GM19023 (cell line): ENCODE measurements around the gene TNS1.

ENCODE experiments used
- ATAC-seq: cut with Tn5 transposase; IDR thresholded peaks from one replicate; pipeline ENCODE4 v1.9.1; 2021; ENCODE audit warnings: mild to moderate bottlenecking, moderate library complexity; ENCODE audit not compliant: unreplicated experiment

TNS1 gene

DNA sequence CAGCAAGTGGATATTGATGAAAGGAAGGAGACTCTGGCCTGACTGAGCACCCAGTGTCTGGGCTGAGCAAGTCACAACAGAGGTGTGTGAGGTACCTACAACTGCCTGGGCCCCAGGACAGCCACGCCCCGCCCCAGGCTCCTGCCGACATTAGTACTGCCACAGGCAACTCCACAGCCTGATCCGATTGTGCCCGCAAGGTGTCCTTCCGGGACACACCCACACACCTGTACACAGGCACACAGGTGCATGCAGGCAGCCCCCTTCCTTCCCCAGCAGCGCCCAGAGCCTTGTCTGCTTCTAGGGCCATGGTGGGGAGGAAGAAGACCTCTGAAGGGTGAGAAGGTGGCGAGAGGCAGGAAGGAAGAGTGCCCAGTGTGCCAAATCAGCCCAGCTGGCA lies 83.6 kb downstream of the TNS1 start:
- ATAC-seq = no peak

DNA sequence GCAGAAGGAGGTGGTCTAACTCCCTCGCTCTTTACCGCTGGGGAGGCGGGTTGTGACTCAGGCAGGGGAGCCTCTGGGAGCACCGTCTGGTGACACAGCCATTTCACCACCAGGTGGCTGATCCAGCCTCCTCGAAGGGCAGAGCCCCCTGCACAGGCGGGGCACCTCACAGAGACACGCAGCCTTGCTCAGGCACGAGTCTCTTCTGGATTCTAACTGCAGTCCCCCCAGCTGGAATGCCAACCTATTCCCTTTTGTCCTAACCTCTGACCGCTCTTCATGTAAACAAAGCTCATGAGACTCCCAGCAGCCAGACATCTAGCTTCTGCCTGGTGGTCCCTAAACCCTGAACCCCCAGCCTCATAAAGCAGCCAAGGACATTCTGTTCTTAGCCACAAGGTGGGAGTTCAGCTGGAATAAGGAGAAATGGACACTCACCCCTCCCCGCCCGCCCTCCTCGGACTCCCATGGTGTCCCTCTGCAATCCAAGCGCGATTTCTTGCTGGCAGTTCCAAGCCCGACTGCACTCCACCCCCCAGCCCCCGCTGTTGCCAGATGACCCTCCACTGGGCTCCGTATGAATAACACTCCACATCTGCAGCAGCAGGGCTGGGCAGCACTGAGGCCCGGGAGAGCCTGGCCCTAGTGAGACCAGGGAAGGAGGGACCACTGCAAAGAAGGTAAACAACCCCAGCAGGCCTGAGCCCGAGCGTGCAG lies 84.3 kb downstream of the TNS1 start:
- ATAC-seq = no peak

DNA sequence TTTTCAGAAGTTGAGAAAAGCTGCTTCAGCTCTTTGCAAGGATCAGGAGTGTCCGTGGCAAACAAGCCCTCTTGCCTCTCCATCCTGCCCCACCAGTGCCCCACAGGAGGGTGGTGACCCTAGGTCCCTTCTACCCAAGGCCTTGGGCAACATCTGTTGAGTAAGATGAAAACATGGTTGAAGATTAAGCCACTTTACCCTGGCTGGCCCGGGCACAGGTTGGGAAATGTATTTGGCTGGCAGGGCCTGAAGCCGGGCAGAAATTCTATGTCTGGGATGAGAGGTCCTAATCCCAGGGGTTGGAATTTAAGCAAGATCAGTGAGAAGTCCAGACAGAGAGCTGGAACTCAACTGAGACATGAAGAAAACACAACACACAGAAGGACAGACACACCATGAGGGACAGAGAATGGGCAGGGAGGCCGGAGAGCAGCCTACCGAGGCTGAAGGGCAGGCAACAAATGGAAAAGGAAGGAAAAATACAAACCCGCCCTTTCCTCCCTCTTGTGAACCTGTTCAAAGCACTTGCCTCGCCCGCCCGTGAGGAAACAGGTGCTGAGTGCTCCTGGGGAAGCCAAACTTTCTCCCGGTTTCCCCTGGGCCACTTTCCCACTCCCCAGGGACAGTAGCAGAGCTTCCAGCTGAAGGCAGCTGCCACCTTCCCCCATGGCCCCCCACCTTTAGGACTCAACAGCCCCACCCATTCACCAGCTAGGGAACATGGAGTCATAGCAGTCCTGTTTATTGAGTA lies 86.1 kb downstream of the TNS1 start:
- ATAC-seq = no peak

DNA sequence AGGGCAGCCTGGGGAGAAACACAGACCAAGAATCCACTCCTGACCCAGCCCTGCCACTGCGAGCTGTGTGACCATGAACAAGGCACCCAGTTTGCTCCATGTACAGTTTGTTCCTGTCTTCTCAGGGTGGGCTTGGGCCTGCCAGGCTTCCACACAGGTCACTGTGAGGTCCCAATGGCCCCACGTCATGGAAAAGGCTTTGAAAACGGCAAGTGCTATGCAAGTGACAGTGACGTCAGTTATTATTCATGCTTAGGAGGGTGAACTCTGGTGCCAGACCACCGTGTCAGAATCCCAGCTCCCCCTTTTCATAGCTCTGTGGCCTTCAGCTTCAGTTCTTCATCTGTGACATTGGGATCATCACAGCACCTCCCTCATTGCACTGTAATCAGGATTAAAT lies 87.1 kb downstream of the TNS1 start:
- no peak for ATAC-seq

DNA sequence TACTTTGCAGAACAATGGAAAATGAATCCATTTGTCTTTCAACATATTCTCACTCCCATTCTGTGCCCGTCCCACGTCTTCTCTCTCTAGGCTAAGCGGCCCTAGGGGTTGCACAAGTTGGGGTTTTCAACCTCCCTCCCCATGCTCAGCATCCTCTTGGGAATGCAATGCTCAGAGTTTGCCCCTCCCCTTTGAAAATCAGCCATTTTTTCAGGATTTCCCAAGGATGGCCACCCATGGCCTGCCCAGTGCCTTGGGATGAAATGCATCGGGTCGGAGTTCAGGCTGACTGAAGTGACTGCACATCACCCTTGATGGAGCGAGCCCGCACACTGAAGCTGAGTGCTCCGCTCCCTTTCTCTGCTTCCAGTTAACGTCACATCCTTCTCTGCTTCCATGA lies 87.9 kb downstream of the TNS1 start:
- no peak for ATAC-seq

DNA sequence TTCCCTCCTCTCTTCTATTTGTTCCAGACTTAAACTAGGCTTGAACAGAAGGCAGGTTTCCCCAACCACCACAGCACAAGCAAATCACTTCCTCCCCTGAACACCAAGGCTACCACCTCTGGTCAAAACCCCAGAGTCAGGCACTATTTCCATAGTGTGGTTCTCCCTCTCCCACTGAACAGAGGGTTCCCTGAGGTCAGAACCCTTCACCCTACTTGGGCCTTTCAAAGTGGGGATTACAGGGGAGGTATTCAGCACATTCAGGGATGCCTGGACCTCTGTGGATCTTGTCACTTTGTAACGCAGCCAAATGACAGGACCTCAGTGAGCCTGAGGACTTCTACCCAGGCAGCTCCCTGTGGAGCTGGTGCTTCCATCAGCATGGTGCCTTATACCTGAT lies 88.7 kb downstream of the TNS1 start:
- ATAC-seq = no peak

DNA sequence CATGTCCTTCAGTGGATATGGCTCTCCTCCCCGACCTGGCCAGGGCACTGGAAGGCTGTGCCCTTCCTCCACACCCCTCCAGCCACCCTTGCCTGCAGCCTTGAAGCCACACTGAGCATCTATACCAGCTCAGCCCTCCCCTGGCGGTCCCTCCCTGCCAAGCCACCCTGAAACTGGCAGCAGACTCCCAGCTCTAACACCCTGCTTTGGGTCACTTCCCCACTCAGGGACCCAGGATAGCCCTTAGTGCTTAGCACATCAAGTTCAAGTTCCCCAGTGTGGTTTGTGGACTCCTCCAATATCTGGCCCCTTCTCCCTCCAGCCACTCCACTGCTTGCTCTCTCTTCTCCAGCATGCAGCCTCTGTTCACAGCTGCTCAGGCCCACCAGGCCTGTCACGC lies 89.4 kb downstream of the TNS1 start:
- ATAC-seq = no peak

DNA sequence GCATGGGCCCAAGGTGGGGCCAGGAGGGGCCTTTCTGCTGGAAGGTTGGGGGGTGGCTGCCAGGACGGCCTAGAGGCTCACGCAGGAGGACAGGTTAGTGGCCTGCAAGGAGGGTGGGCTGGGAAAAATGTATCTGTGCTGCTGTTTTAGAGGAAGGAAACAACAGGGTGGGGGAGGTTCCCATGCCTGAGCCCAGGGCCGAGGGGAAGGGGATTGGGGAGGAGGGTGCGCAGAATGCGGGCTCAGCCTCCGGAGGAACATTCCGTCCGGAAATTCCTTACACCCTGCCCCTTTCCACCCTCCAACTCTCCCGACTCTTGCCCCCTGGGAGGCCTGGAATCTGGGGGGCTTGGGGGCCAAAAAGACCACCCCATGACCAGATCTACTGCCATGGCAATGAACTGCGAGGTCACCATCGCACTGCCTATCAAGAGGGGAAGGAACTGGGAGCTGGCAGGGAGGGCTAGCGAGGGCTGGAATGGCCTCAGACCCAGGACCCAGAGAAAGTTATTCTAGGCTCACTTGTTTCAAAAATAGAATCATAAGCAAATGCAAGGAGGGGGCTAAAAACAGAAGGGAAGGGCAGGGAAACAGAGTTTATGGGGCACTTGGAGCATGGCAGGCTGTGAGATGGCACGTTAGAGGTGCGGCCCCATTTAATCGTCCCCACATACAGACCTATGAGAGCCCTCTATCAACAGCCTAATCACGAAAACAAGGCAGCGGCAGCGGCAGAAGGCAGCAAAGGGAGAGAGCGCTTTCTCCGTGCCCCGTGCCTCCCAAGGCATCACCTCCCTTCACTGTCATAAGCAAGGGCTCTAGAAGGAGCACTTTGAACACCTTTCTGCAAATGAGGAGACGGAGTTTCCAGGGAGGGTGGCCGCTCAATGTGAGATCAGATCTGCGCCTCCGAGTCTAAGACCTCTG lies 90.4 kb downstream of the TNS1 start:
- no peak for ATAC-seq

DNA sequence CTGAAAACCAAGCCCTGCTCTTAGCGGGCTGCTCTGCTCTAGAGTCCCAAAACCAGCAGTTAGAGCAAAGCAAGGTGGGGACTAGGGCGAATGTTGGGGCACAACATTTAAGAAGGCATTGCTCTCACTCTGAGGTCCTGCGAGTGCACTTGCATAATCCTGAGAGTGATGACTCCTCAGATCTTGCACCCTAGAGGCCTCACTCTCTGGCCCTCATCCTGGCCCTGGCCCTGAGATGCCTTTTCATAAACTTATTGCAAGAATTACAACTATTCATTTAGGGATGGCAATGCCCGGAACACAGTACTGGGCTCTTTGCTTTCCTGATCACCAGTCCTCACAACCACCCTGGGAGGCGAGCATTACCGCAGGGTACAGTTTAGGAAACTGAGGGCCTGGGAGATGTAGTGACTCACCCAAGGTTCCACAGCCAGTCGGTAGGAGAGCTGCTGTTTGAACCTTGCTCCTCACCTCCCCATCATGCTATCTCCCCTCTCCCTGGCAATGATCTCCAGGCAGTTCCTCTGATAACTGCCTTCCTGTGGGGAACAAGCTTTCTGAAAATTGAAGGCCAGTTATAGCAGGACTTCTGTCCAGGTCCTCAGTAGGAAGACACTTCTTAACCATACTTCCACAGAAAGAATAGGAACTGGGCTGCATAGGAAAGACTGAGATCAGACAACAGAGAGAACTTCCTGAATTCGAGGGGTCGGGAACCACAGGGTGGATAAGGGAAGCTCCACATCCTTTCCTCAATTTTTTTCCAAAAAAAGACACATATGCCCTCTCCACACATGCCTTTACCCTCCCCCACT lies 91.3 kb downstream of the TNS1 start:
- no peak for ATAC-seq

DNA sequence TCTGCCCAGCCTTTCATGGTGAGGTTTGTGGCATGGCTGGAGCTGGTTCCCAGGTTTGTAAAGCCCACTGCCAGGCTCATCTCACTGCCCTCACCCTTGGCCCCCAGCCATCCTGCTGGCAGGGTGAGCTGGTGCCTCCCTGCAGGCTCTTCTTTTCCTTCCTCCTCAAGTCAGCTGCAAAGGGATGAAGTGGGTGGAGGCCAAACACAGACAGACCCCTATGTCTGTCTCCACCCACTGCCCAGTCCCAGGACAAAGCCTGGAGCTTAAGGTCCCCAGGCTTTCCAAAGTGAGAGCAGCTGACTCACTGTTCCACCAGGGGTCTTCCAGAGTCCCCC lies 92.0 kb downstream of the TNS1 start:
- ATAC-seq = no peak

DNA sequence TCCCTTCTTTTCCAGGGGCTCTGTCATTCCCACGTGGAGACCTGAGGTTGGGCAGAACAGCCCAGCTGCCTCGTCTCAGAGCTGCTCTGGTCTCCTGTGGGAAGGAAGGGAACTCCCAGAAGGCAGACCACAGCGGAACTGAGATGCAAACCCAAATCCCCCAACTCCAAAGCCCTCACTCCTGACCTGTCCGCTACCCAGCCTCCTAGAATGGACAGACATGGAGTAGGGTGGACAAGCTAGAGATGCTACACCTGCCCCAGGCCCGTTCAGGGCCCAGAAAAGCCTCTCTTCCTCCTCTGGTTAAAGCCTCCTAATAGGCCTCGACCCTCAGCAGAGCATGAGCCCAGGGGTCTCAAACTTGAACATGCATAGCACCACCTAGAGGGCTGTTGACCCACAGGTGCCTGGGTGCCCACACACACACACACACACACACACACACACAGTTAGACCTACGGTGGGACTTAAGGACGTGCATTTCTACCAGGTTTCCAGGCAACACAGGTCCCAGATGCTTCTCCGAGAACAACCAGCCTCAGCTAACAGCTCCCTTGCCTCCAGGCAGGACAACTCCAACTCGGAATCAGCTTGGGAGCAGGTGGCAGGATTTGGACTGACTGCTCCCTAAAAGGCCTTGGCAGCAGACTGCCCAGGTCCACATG lies 93.5 kb downstream of the TNS1 start:
- ATAC-seq = no peak

DNA sequence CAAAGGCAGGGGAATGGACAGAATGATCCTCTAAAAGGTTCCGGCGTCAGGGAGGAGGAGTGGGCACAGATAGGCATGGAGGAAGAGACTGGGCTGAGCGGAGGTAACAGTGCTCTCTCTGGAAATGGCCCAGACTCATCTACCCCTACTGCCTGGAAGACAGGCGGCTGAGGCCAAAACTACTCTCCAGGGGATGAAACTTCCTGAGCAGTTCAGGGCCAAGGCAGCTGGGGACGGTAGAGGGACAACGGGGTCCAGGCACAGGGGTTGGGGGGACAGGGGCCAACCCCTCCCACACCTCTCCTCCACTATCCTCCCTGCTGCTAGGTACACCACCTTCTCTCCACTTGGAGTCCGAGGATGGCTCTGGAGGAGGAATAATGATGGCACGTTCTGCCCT lies 94.3 kb downstream of the TNS1 start:
- ATAC-seq = no peak

DNA sequence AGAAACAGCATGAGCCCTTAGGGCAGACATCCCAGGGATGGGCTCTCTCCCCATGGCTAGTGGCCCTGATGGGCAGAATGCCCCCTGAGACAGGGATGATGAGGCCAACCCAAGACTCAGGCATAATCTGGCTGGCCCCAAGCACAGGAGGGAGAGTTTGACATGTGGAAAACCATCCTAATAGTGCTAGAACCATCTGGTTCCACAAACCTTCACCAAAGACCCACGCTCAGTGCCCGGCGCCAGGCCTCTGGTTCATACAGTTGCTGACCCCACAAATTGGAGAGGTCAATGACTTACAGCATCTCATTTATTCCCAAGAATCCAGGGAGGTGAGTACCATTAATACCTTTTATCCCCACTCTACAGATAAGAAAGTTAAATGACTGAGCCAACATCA lies 95.5 kb downstream of the TNS1 start:
- ATAC-seq = no peak

DNA sequence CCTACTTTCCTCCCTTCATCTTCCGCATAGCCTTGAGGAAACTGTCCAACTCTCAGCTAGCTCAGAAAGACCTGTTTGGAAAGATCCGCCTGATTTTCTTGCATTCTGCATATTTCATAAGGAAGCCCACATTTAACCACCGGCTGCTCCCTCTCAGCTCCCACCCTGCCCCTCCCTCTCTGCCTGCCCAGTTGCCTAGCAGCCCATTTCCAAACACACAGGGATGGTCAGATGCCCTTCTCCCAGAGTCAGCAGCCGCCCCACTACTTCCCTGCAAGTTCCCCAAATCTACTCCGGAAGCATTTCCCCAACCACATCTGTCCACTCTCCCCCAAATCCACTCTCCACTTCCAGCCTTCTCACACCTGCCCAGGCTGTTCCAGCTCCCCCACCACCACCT lies 96.0 kb downstream of the TNS1 start:
- ATAC-seq = no peak

DNA sequence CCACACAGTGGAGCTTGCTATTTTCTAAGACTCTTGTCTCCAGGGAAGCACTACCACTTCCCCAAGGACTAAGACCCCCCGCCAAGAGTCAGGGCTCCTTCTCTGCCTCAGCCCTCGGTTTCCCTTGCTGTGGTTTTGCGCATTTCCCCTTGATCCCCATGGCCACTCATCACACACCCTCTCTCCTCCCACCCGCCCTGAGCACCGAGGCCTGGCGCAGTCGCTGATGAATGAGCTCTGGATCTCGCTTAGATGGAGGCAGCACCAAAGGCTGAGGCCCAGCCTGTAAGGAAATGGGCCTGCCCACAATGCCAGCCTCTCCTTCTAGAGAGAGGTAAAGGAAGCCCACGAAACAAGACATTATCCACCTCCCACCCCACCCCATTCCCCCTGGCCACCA lies 96.9 kb downstream of the TNS1 start:
- ATAC-seq = no peak

DNA sequence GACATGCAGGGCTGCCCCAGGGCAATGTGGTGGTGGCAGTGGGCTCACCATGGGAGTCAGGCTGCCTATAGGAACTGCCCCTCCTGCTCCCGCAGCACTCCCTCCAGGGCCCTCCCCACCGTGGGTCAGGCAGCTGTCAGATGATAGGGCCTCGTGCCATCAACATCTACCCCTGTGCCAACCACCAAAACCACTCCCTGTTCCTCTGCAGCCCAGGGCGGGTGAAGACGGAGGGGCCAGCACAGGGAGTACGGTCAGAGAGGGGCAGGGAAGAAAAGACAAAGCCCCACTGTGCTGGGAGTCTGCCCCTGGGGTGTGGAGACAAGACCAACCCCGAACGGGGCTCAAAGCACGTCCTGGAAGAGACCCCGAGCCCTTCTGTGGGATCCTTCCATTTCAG lies 97.4 kb downstream of the TNS1 start:
- no peak for ATAC-seq

DNA sequence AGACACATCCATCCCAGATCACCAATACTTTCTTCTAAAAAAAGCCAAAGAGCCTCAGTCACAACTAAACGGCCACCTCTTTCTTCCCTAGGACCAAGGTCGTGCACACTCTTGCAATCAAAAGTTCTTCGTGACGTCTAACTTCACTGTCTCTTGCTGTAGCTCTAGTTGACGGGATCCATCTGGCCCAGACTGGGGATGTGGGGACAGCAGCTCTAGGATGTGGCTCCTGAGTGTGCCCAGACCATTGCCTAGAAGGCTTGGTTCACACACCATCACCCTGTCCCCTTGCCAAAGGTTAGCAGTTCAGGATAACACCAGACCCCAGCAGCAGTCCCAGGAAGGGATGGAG lies 98.2 kb downstream of the TNS1 start:
- no peak for ATAC-seq

DNA sequence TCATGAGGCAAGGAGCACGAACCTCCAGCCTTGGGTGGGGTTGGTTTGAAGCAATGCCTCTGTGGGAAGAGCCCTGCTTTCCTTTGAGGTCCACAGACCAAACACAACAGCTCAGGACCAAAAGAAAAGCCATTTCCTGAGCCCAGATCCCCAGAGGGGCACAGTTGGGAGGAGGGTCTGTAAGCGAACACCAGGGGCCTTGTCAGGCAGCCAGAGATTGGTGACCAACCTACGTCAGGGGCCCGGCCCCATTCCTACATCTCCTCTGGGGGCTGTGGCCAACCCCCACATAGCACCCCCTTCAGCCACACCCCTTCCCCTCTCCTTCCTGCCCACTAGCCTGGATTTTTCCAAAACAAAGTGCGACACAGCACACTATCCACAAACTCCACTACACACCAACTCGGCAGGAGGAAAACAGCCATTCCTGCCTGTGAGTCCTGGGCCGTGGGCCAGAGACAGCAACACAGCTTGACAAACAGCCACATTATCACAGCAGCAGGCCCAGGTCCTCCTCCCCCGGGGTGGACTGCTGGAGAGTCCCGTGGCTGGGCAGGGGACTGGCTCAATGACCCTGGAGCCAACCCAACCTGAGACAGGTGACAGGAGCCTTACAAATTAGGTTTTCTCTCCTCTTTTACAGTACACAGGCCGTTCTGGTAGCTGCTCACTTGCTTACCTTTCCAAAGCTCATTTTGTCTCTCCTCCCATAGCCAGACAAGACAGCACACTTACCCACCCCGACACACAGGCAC lies 98.8 kb downstream of the TNS1 start:
- ATAC-seq = no peak

DNA sequence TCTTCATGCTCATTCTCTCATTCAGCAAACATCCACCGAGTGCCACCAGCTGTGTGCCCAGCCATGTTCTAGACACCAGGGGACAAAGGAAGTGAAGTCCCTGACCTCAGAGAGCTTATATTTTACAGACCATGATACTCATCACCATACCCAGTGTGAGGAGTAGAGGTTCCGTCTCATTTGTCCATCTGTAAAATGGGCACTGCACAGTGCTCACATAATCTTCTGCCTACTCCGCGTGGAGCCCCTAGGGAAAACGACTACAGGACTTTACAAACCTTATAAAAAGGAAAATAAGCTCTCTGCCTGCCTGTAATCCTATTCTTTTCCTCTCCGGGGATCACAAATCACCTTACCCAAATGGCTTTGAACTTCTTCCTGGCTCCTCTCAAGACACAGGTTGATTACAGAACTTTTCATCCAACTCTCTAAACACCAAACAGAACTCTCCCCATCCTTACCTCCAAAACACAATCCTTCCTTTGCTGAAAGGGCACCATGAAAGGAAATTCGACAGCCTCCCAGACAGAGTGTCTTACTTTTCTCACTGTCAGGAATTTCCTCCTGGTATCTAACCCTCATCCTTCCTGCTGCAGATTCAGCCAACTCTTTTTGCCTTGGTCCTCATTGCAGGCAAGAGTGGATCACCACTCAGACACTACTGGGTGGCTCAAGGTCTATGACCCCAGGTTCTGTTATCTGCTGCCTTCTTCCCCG lies 99.5 kb downstream of the TNS1 start:
- no peak for ATAC-seq
